Endodermal cell (in vitro differentiated cells): ENCODE measurements around the gene MMP24. TPM values are rescaled to one million over a fixed set of nuclear protein-coding genes. Genes with fewer than 3 reads are reported as not detected.

Experiments
- DNase-seq: peaks from one replicate; pipeline ENCODE4 v3.0.0-alpha.2; 2017
- H3K27ac ChIP-seq: 2 replicates; pipeline ENCODE4 v1.5.1; 2013; ENCODE audit warnings: mild to moderate bottlenecking, low read depth, low read length, moderate library complexity
- H3K27me3 ChIP-seq: 2 replicates; pipeline ENCODE4 v1.6.1; 2013; ENCODE audit warnings: mild to moderate bottlenecking, low read length, moderate library complexity; ENCODE audit not compliant: insufficient read depth, control insufficient read depth, poor library complexity, severe bottlenecking
- H3K36me3 ChIP-seq: 2 replicates; pipeline ENCODE4 v1.7.0; 2013; ENCODE audit warnings: mild to moderate bottlenecking, low read length, moderate library complexity; ENCODE audit not compliant: control insufficient read depth, insufficient read depth
- H3K4me1 ChIP-seq: one replicate; pipeline ENCODE4 v1.7.0; 2013; ENCODE audit warnings: low read length; ENCODE audit not compliant: control insufficient read depth, insufficient read depth
- H3K4me3 ChIP-seq: 2 replicates; pipeline ENCODE4 v1.5.1; 2013; ENCODE audit warnings: mild to moderate bottlenecking, low read length, moderate library complexity
- H3K9ac ChIP-seq: 2 replicates; pipeline ENCODE4 v1.6.1; 2013; ENCODE audit warnings: mild to moderate bottlenecking, low read length, moderate library complexity; ENCODE audit not compliant: poor library complexity, severe bottlenecking; ENCODE audit errors: extremely low read depth
- H3K9me3 ChIP-seq: 2 replicates; pipeline ENCODE4 v1.6.1; 2013; ENCODE audit warnings: mild to moderate bottlenecking, low read length, moderate library complexity; ENCODE audit not compliant: control insufficient read depth
- H3K27ac Mint-ChIP-seq: 2 replicates; pipeline ENCODE4 v1.8.0; 2020; ENCODE audit warnings: mixed read lengths
- H3K27me3 Mint-ChIP-seq: 2 replicates; pipeline ENCODE4 v1.8.0; 2021; ENCODE audit warnings: mild to moderate bottlenecking, mixed read lengths; ENCODE audit not compliant: insufficient read depth
- H3K36me3 Mint-ChIP-seq: 2 replicates; pipeline ENCODE4 v1.8.0; 2020; ENCODE audit warnings: low read depth, mixed read lengths
- H3K4me1 Mint-ChIP-seq: 2 replicates; pipeline ENCODE4 v1.8.0; 2020; ENCODE audit warnings: mixed read lengths
- H3K4me3 Mint-ChIP-seq: 2 replicates; pipeline ENCODE4 v1.8.0; 2020; ENCODE audit warnings: mild to moderate bottlenecking, moderate library complexity, mixed read lengths
- H3K9me3 Mint-ChIP-seq: 2 replicates; pipeline ENCODE4 v1.8.0; 2020; ENCODE audit warnings: mild to moderate bottlenecking, mixed read lengths
- CTCF ChIP-seq: fragments of 200-600 bp; sonication (generic); conservative IDR thresholded peaks from 2 replicates; pipeline ENCODE4 v1.5.0; 2021; ENCODE audit warnings: antibody characterized with exemption, mild to moderate bottlenecking
- WGBS, 2 experiments: methylation state at CpG; one replicate each; pipeline versions ENCODE4 v1.1.5 to v1.1.7; 2013; ENCODE audit warnings: missing lambda C conversion rate in 2 of 2, mixed read lengths in 1 of 2; ENCODE audit not compliant: insufficient coverage in 1 of 2, insufficient read length in 1 of 2; 5-methylcytosine and 5-hydroxymethylcytosine counted together
- total RNA-seq, 2 donors: library from RNA; stranded (reverse); fragmentation: NEBNext Ultra II Directional in 1 of 2; extraction: Animal tissue kit (Norgen Biotek cat#: 25700) in 1 of 2; gene quantifications; 2 replicates in 1 of 2; 3 replicates in 1 of 2; pipeline ENCODE4 v1.2.1, GENCODE V29; 2021

The MMP24 gene
- total RNA-seq, 2 donors from 2014 or later: 1.3 to 5.9 TPM

- no peaks in the 10 kb centered on the region for H3K27me3 Mint-ChIP-seq
- TF ChIP-seq CTCF: no peak
- no peak overlapping the region for H3K27ac Mint-ChIP-seq
- DNase-seq: no peak
- peaks cover 16% of the 10 kb centered on the region for H3K4me1 Mint-ChIP-seq
- Histone ChIP-seq H3K4me1 (no peaks in the 10 kb centered on the region), H3K36me3 (peaks cover 6% of the 10 kb centered on the region), H3K27ac (no peak overlapping the region), H3K9me3 (no peaks in the 10 kb centered on the region), H3K9ac (no peak overlapping the region), H3K4me3 (no peak overlapping the region), H3K27me3 (no peaks in the 10 kb centered on the region)
- WGBS, 2 experiments: 88 to 93% methylated on average over 5 of the region's 5 CpGs
- H3K36me3 Mint-ChIP-seq: peaks cover 6% of the 10 kb centered on the region
- no peak overlapping the region for H3K4me3 Mint-ChIP-seq
- H3K9me3 Mint-ChIP-seq: no peaks in the 10 kb centered on the region
Observed at GRCh38 chr20:35317416-35318210, 91.1 kb downstream of the MMP24 start.

GRCh38 chr20:35318502-35319157 lies 92.1 kb downstream of the MMP24 start:
- H3K27ac Mint-ChIP-seq: no peak overlapping the region
- Histone ChIP-seq H3K9me3 (no peaks in the 10 kb centered on the region), H3K27me3 (no peaks in the 10 kb centered on the region), H3K4me3 (no peak overlapping the region), H3K4me1 (no peaks in the 10 kb centered on the region), H3K9ac (no peak overlapping the region), H3K36me3 (peaks cover 6% of the 10 kb centered on the region), H3K27ac (no peak overlapping the region)
- WGBS, 2 experiments: 86 to 89% methylated on average over 6 of the region's 6 CpGs
- H3K4me3 Mint-ChIP-seq: no peak overlapping the region
- no peak for DNase-seq
- no peaks in the 10 kb centered on the region for H3K9me3 Mint-ChIP-seq
- H3K4me1 Mint-ChIP-seq: peaks cover 14% of the 10 kb centered on the region
- TF ChIP-seq CTCF: no peak
- H3K36me3 Mint-ChIP-seq: peaks cover 5% of the 10 kb centered on the region
- no peaks in the 10 kb centered on the region for H3K27me3 Mint-ChIP-seq

GRCh38 chr20:35319192-35319870 lies 92.8 kb downstream of the MMP24 start:
- Histone ChIP-seq H3K9ac (no peak overlapping the region), H3K4me3 (no peak overlapping the region), H3K27ac (no peak overlapping the region), H3K27me3 (no peaks in the 10 kb centered on the region), H3K9me3 (no peaks in the 10 kb centered on the region), H3K36me3 (peaks cover 4% of the 10 kb centered on the region), H3K4me1 (no peaks in the 10 kb centered on the region)
- Mint-ChIP-seq H3K27ac (no peak overlapping the region), H3K27me3 (no peaks in the 10 kb centered on the region), H3K36me3 (peaks cover 3% of the 10 kb centered on the region), H3K9me3 (no peaks in the 10 kb centered on the region), H3K4me3 (no peak overlapping the region), H3K4me1 (peaks cover 14% of the 10 kb centered on the region)
- no peak for DNase-seq
- TF ChIP-seq CTCF: no peak
- 79 to 88% methylated on average over 4 to 5 of the region's 5 CpGs for WGBS, 2 experiments
